HG03097 (cell line): Measurements from ENCODE around the gene TPPP.
"Not testable (repeated sequence)": the region's sequence is repeated elsewhere in the genome, so short reads cannot be mapped to it uniquely, and the experiment has no call there.

Source experiments
- ATAC-seq: cut with Tn5 transposase; IDR thresholded peaks from one replicate; pipeline ENCODE4 v1.9.1; 2021; ENCODE audit not compliant: unreplicated experiment, low FRiP score

The TPPP gene

DNA sequence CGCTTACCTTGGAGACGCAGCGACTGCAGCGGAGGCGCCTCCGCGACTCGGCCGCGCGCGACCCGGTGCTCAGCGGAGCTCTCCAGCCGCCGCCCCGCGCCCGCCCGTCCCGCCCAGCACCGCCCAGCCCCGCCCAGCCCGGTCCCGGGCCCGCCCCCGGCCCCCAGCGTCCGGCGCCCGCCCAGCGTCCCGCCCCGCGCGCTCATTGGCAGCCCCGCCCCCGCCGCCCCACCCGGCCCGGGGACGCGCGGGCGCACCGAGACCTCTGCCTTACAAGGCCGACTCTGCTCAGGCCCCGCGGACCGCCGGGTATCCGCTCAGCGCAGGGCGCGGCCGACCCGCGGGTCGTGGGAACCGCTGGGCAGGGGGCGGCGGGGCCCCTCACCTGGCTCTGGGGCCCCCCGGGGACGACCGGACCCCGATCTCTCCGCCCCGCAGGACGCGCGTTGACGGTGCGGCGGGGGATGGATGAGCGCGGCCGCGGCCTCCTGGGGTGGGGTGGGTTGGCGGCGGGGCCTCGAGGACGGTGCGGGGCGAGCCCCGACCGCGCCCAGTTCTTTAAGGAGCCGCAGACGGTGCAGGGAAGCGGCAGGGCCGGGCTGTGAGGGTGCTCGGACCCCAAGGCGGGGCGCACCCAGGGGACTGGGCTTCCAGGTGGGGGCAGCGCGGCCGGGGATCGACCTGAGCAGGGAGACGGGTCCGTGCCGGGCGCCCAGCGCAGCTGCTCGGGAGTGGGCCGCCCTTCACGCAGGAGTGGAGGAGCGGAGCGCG, at the start of gene TPPP:
Gene TPPP (minus strand): TSS at position 82 of the 771 bp plus-strand sequence. CDS start 15,292 bp downstream, outside the sequence.
- ATAC-seq: peak; percentile 66

- not testable (repeated sequence) for ATAC-seq
These were observed 49.1 kb upstream of the TPPP start for GRCh38 chr5:742276-742675.

GRCh38 chr5:734145-734544, 41.0 kb upstream of the TPPP start:
- ATAC-seq: not testable (repeated sequence)

GRCh38 chr5:732754-733454, 39.8 kb upstream of the TPPP start:
- not testable (repeated sequence) for ATAC-seq

DNA sequence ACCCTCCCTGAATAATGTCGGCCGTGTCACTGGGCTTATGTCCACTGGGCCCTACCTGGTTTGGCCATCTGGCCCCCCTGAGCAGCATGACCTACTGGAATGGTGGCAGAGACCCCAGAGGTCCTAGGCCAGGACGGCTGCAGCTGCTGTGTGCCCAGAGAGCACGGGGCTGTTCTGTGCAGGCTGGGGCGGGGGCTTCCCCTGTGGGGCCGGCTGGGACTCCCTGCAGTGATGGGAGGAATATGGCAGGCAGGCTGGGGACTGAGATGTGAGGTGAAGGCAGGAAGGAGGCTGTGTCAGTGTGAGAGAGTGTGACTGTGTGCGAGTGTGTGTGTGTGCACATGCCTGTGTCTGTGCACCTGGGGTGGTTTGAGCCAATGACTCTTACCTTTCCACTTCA, 36.1 kb upstream of the TPPP start:
- ATAC-seq: not testable (repeated sequence)

- ATAC-seq: not testable (repeated sequence)
These were observed 33.9 kb upstream of the TPPP start for GRCh38 chr5:727087-727486.

- not testable (repeated sequence) for ATAC-seq
These were observed 30.7 kb upstream of the TPPP start for GRCh38 chr5:723865-724264.

GRCh38 chr5:723309-723708, 30.2 kb upstream of the TPPP start:
- ATAC-seq: not testable (repeated sequence)

DNA sequence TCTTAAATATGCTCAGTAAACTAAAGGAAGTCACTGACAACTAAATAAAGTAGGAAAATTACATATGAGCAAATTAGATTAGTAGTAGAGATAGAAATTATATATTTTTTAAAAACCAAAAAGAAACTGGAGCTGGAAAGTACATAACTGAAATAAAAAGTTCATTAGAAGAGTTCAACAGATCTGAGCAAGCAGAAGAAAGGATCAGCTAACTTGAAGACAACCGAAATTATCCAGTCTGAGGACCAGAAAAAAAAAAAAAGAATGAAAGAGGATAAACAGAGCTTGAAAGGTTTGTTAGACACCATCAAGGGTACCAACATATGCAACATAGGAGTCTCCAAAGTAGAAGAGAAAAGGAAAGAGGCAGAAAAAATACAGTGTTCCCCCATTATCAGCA, 26.2 kb upstream of the TPPP start:
- ATAC-seq: not testable (repeated sequence)

DNA sequence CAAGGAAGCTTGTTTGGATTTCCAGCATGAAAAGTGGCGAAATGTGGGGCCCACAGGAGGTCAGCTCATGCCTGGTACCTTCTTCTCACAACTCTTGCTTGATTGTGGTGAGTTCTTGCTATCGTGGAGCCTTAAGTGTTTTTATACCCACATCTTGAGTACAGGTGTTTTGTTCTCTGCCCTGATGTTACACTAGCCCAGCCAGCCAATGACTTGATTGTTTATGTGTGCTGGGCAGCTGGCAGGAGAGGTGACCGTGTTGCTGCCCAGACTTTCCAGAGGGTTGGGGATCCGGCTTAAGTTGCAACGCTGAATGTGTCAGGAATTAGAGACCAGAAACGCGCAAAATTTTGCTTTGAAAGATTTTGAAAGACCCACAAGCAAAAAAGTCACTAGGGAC, 24.0 kb upstream of the TPPP start:
- ATAC-seq: no peak

DNA sequence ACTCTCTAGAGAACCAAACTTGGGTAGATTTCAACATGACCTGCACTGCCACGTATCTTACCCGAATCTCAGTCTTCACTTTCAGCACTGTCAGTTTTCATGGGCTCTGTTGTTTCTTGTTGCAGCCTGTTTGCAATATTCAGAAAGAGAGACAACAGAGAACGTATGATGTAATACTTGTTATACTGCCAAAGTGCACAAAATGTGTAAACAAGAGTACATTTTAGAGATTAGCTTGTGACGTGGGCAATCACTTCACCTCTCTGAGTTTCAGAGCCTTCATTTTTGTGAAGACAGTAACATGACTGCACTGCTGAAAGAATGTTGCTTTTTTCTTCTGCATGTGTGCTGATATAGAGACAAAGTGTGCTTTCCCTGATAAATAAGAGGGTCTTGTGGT, 23.6 kb upstream of the TPPP start:
- not testable (repeated sequence) for ATAC-seq

GRCh38 chr5:715636-716035, 22.5 kb upstream of the TPPP start:
- not testable (repeated sequence) for ATAC-seq

GRCh38 chr5:714215-715118, 21.3 kb upstream of the TPPP start:
- ATAC-seq: not testable (repeated sequence)

DNA sequence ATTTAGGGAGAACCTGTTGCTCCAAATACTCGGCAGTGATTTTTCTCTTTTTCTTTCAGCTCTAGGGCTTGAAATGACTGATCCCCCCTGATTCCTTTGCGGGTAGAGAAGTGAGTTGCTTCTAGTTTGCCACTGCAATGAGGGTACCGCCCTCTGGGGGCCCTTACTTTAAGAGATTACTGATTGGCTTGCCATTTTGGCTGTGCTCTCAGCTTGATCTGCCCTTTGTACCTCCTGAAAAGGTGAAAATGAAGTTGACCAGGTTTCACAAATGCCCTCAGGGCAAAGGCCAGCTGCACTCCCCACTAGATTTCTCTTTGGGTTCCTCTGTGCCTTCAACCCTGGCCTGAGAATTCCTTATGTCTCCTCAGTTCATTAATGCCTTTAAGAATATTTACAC, 20.5 kb upstream of the TPPP start:
- ATAC-seq: not testable (repeated sequence)

DNA sequence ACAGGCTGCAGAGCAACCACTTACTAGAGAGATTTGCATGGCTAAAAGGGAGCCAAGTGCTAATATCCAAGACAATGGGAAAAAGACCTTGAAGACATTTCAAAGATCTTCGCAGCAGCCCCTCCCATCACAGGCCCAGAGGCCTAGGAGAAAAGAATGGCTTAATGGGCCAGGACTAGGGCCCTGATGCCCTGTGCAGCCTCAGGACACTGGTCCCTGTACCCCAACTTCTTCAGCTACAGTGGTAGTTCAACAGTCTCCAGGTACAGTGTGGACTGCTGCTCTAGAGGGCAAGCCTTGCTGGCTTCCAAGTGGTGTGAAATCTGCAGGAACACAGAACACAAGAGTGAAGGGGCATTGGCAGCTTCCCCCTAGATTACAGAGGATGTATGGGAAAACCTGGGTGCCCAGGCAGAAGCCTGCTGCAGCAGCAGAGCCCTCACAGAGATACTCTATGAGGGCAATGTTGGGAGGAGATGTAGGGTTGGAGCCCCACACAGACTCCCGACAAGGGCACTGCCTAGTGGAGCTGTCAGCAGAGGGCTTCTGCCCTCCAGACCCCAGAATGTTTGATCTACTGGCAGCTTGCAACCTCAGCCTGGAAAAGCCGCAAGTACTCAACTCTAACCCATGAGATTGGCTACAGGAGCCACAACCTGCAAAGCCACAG, 15.8 kb upstream of the TPPP start:
- ATAC-seq: not testable (repeated sequence)

- not testable (repeated sequence) for ATAC-seq
These were observed 15.2 kb upstream of the TPPP start for GRCh38 chr5:708374-708773.

DNA sequence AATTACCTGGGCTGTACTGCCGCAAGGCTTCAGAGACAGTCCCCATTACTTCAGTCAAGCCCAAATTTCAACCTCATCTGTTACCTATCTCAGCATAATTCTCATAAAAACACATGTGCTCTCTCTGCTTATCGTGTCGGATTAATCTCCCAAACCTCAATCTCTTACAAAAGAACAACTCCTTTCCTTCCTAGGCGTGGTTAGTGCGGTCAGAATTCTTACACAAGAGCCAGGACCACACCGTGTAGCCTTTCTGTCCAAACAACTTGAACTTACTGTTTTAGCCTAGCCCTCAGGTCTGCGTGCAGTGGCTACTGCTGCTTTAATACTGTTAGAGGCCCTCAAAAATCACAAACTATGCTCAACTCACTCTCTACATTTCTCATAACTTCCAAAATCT, 13.0 kb upstream of the TPPP start:
- not testable (repeated sequence) for ATAC-seq

- ATAC-seq: not testable (repeated sequence)
These were observed 3.9 kb upstream of the TPPP start for GRCh38 chr5:696753-697702.

DNA sequence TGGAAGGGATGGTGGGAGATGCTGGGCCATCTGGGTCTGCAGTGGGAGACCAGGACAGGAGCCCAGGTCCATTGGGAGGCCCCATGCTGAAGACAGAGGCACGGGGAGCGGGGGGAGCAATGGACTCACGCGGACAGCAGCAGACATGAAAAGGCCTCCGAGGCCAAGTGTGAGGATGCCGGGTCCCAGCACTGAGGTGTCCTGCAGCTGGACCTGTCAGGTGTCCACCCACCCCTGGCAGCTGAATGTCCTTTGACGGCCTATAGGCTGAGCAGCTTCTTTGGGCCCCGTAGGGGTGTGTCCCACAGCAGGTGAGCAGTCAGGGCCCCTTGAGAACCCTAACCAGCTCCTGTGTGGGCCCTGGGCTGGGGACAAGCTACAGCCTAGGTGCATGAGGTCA, 3.0 kb upstream of the TPPP start:
- not testable (repeated sequence) for ATAC-seq
